Keratinocyte (primary cell): ENCODE measurements around the gene GFOD1. TPM values are rescaled to one million over a fixed set of nuclear protein-coding genes. Genes with fewer than 3 reads are reported as not detected.

ENCODE experiments used
- DNase-seq: peaks from one replicate; pipeline ENCODE4 v3.0.0-alpha.2; 2011; ENCODE audit warnings: low read depth, missing footprints, low spot score
- FAIRE-seq: peaks from 2 replicates; lab custom pipeline; 2011; peaks lifted over from hg19 to GRCh38; lab: Jason Lieb, UNC
- H2AFZ ChIP-seq: 2 replicates; pipeline ENCODE4 v1.6.0; 2012; ENCODE audit warnings: low read length, control low read depth, inconsistent platforms; ENCODE audit not compliant: control insufficient read depth
- H3K27ac ChIP-seq: 2 replicates; pipeline ENCODE4 v1.5.1; 2011; ENCODE audit warnings: low read length; ENCODE audit not compliant: control insufficient read depth, insufficient read depth
- H3K27me3 ChIP-seq: 3 replicates; pipeline ENCODE4 v1.6.0; 2011; ENCODE audit warnings: low read length; ENCODE audit not compliant: control insufficient read depth, insufficient read depth; ENCODE audit errors: extremely low read depth
- H3K36me3 ChIP-seq, 2 experiments: 2 replicates in 1 of 2; 3 replicates in 1 of 2; pipeline ENCODE4 v1.5.1; 2011; ENCODE audit warnings: low read length in 2 of 2, mild to moderate bottlenecking in 1 of 2; ENCODE audit not compliant: control insufficient read depth in 2 of 2, insufficient read depth in 2 of 2; ENCODE audit errors: extremely low read depth in 1 of 2
- H3K4me1 ChIP-seq: 3 replicates; pipeline ENCODE4 v1.5.1; 2011; ENCODE audit warnings: low read length; ENCODE audit not compliant: control insufficient read depth, insufficient read depth; ENCODE audit errors: extremely low read depth
- H3K4me2 ChIP-seq: 3 replicates; pipeline ENCODE4 v1.6.0; 2011; ENCODE audit warnings: low read depth, low read length; ENCODE audit not compliant: control insufficient read depth, insufficient read depth; ENCODE audit errors: extremely low read depth
- H3K4me3 ChIP-seq, 3 experiments: fragments of 200-600 bp in 1 of 3; sonication (generic) in 1 of 3; 2 replicates in 2 of 3; 3 replicates in 1 of 3; pipeline ENCODE4 v1.5.1; 2011 to 2016; ENCODE audit warnings: low read length in 3 of 3, mild to moderate bottlenecking in 3 of 3, control low read depth in 2 of 3, inconsistent platforms in 1 of 3, low read depth in 1 of 3, mixed read lengths in 1 of 3, mixed run types in 1 of 3, moderate library complexity in 1 of 3; ENCODE audit not compliant: control insufficient read depth in 2 of 3, insufficient read depth in 2 of 3; ENCODE audit errors: extremely low read depth in 1 of 3
- H3K79me2 ChIP-seq: 2 replicates; pipeline ENCODE4 v1.6.0; 2012; ENCODE audit warnings: low read length; ENCODE audit not compliant: control insufficient read depth, insufficient read depth
- H3K9ac ChIP-seq: 3 replicates; pipeline ENCODE4 v1.6.0; 2011; ENCODE audit warnings: low read length; ENCODE audit not compliant: control insufficient read depth, insufficient read depth; ENCODE audit errors: extremely low read depth
- H3K9me1 ChIP-seq: 3 replicates; pipeline ENCODE4 v1.6.0; 2011; ENCODE audit warnings: low read length; ENCODE audit not compliant: control insufficient read depth, insufficient read depth; ENCODE audit errors: extremely low read depth
- H3K9me3 ChIP-seq: 2 replicates; pipeline ENCODE4 v1.5.1; 2012; ENCODE audit warnings: low read depth, low read length; ENCODE audit not compliant: control insufficient read depth
- H4K20me1 ChIP-seq: 3 replicates; pipeline ENCODE4 v1.6.0; 2011; ENCODE audit warnings: low read length; ENCODE audit not compliant: control insufficient read depth, insufficient read depth; ENCODE audit errors: extremely low read depth
- EZH2 ChIP-seq: IDR thresholded peaks from one replicate; pipeline ENCODE4 v1.6.1; 2012; ENCODE audit warnings: inconsistent platforms, mild to moderate bottlenecking, low read length, moderate library complexity
- dilution Hi-C: fragments of 300-500 bp; cut with MboI; formaldehyde crosslinking; loops from one replicate; pipeline ENCODE4 v1.7.0; 2020; ENCODE audit warnings: low sequenced_read_pairs; ENCODE audit not compliant: extremely low pct_ligation_motif_present
- polyA plus RNA-seq, 5 experiments: library from polyadenylated mRNA; depleted of rRNA in 3 of 5; stranded (reverse) in 3 of 5; stranded (forward) in 1 of 5; unstranded in 1 of 5; fragments of >200 nt; gene quantifications; 1 replicate in 1 of 5; 2 replicates in 3 of 5; 3 replicates in 1 of 5; pipeline versions ENCODE4 v1.2.1 to v1.2.3, GENCODE V29; 2011 to 2012; ENCODE audit warnings: missing spikeins in 2 of 5, low read depth in 1 of 5, low replicate concordance in 1 of 5
- TF ChIP-seq, protein P1 (sequence below), 3 experiments: IDR thresholded peaks in 1 of 3; conservative IDR thresholded peaks in 1 of 3; optimal IDR thresholded peaks in 1 of 3; 2 replicates in 2 of 3; 3 replicates in 1 of 3; pipeline versions ENCODE3 to v1.5.1; 2011; ENCODE audit warnings: low read length in 3 of 3, mild to moderate bottlenecking in 3 of 3, moderate library complexity in 2 of 3, control low read depth in 1 of 3, inconsistent platforms in 1 of 3; ENCODE audit not compliant: insufficient read depth in 2 of 3; ENCODE audit errors: extremely low read depth in 1 of 3

GFOD1 gene
- polyA plus RNA-seq, 1 donor (not counting 4 experiments of a cell fraction or from before 2014, with no cell fraction given): 7.2 TPM

DNA sequence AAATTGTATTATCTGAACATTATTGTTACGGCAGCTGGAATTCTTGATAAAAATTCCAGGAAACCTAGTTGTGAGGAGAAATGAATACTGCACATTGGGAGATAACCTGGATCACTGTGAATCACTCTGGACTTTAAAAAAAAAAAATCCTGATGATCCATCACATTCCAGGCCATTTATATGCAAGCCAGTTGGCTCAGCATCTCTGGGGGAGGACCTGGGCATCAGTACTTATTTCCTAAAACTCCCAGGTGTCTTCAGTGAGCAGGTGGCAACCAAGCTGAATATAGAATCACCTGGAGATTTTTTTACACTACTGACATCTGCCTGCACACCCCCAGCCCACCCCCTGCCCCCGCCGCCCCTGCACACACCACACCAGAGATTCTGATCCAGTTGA, 47.9 kb upstream of the GFOD1 start:
- no peaks in the 10 kb centered on the region for H3K9me3 ChIP-seq
- H3K27ac ChIP-seq: no peak overlapping the region
- no peak overlapping the region for H3K4me3 ChIP-seq
- H3K9me1 ChIP-seq: no peaks in the 10 kb centered on the region
- H2AFZ ChIP-seq: no peak overlapping the region
- TF ChIP-seq, protein P1, sequence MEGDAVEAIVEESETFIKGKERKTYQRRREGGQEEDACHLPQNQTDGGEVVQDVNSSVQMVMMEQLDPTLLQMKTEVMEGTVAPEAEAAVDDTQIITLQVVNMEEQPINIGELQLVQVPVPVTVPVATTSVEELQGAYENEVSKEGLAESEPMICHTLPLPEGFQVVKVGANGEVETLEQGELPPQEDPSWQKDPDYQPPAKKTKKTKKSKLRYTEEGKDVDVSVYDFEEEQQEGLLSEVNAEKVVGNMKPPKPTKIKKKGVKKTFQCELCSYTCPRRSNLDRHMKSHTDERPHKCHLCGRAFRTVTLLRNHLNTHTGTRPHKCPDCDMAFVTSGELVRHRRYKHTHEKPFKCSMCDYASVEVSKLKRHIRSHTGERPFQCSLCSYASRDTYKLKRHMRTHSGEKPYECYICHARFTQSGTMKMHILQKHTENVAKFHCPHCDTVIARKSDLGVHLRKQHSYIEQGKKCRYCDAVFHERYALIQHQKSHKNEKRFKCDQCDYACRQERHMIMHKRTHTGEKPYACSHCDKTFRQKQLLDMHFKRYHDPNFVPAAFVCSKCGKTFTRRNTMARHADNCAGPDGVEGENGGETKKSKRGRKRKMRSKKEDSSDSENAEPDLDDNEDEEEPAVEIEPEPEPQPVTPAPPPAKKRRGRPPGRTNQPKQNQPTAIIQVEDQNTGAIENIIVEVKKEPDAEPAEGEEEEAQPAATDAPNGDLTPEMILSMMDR (optimal IDR thresholded peaks at IDR 0.05 in 1 of 3, IDR thresholded peaks at IDR 0.05 in 1 of 3, conservative IDR thresholded peaks at IDR 0.05 in 1 of 3; ENCODE audit: extremely low read depth in 1 of 3, insufficient read depth in 2 of 3, low read length in 3 of 3): no peak
- TF ChIP-seq EZH2: no peak
- H3K27me3 ChIP-seq: no peaks in the 10 kb centered on the region
- H3K9ac ChIP-seq: no peak overlapping the region
- H3K79me2 ChIP-seq: no peaks in the 10 kb centered on the region
- dilution Hi-C loops: no loop called here
- H3K4me1 ChIP-seq: no peaks in the 10 kb centered on the region
- H3K4me2 ChIP-seq: no peak overlapping the region
- DNase-seq (no peak), FAIRE-seq (no peak)
- H4K20me1 ChIP-seq: no peaks in the 10 kb centered on the region
- no peaks in the 10 kb centered on the region for H3K36me3 ChIP-seq

GRCh38 chr6:13534536-13534935, 47.1 kb upstream of the GFOD1 start:
- Histone ChIP-seq H2AFZ (no peak overlapping the region), H3K9me1 (no peaks in the 10 kb centered on the region), H3K27ac (no peak overlapping the region), H4K20me1 (no peaks in the 10 kb centered on the region), H3K79me2 (no peaks in the 10 kb centered on the region), H3K9me3 (no peaks in the 10 kb centered on the region), H3K4me1 (no peaks in the 10 kb centered on the region), H3K4me2 (no peak overlapping the region), H3K4me3 (no peak overlapping the region), H3K27me3 (no peaks in the 10 kb centered on the region), H3K9ac (no peak overlapping the region), H3K36me3 (no peaks in the 10 kb centered on the region)
- FAIRE-seq: no peak
- dilution Hi-C loops: no loop called here
- no peak for DNase-seq
- no peak for TF ChIP-seq EZH2
- TF ChIP-seq, protein P1 (optimal IDR thresholded peaks at IDR 0.05 in 1 of 3, IDR thresholded peaks at IDR 0.05 in 1 of 3, conservative IDR thresholded peaks at IDR 0.05 in 1 of 3; ENCODE audit: extremely low read depth in 1 of 3, insufficient read depth in 2 of 3, low read length in 3 of 3): no peak
